ENCODE data around the gene ABCC2. TPM values are rescaled to one million over a fixed set of nuclear protein-coding genes. Genes with fewer than 3 reads are reported as not detected.
A peak's percentile ranks its signal among the peaks of the same experiment; 100 is the strongest.

The ABCC2 gene
- total and polyA plus RNA-seq, 2 donors from 2014 or later = 2.3 to 15.4 TPM

DNA sequence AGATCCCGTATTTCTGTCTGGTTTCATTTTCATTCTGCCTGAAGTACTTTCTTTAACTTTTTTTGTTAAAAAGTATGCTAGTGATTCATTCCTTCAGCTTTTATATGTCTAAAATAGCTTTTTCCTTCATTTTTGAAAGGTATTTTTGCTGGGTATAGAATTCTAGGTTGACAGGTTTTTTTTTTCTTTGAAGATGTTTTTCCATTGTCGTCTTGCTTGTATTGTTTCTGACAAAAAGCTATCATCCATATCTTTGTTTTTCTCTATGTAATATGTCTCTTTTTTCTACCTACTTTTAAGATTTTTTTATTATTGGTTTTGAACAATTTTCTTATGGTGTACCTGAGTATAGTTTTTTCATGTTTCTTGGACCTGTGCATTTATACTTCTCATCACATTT is 42.2 kb upstream of the ABCC2 start:
- H3K27me3 ChIP-seq (ENCODE audit: control insufficient read depth, insufficient read depth, low read length) = no peaks in the 10 kb centered on the region
- no peak overlapping the region for H3K4me3 ChIP-seq (ENCODE audit: low read length in 3 of 3)
- DNase-seq (no peak), FAIRE-seq (peak; percentile 25)
- peaks cover 0 to 6% (median 3%) of the 10 kb centered on the region in 3 donors for H3K9me3 ChIP-seq (ENCODE audit: control insufficient read depth in 2 of 3, insufficient read depth in 1 of 3, low read length in 3 of 3)
- peaks cover 13 to 39% (median 18%) of the 10 kb centered on the region in 3 donors for H3K36me3 ChIP-seq (ENCODE audit: control insufficient read depth in 2 of 3, insufficient read depth in 3 of 3, low read length in 3 of 3)
- TF ChIP-seq, protein P1, sequence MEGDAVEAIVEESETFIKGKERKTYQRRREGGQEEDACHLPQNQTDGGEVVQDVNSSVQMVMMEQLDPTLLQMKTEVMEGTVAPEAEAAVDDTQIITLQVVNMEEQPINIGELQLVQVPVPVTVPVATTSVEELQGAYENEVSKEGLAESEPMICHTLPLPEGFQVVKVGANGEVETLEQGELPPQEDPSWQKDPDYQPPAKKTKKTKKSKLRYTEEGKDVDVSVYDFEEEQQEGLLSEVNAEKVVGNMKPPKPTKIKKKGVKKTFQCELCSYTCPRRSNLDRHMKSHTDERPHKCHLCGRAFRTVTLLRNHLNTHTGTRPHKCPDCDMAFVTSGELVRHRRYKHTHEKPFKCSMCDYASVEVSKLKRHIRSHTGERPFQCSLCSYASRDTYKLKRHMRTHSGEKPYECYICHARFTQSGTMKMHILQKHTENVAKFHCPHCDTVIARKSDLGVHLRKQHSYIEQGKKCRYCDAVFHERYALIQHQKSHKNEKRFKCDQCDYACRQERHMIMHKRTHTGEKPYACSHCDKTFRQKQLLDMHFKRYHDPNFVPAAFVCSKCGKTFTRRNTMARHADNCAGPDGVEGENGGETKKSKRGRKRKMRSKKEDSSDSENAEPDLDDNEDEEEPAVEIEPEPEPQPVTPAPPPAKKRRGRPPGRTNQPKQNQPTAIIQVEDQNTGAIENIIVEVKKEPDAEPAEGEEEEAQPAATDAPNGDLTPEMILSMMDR (IDR thresholded peaks at IDR 0.05; ENCODE audit: borderline replicate concordance, extremely low read depth, insufficient read depth) = no peak
- no peak overlapping the region for H3K27ac ChIP-seq (ENCODE audit: low read depth in 2 of 2, low read length in 2 of 2)
- no peaks in the 10 kb centered on the region for H3K4me1 ChIP-seq (ENCODE audit: control insufficient read depth in 2 of 3, insufficient read depth in 2 of 3, low read depth in 1 of 3, low read length in 3 of 3)
- intact Hi-C loops (cut with DNase I) = no loop called here
- no peak overlapping the region for H3K9ac ChIP-seq (ENCODE audit: low read length in 3 of 3)

DNA sequence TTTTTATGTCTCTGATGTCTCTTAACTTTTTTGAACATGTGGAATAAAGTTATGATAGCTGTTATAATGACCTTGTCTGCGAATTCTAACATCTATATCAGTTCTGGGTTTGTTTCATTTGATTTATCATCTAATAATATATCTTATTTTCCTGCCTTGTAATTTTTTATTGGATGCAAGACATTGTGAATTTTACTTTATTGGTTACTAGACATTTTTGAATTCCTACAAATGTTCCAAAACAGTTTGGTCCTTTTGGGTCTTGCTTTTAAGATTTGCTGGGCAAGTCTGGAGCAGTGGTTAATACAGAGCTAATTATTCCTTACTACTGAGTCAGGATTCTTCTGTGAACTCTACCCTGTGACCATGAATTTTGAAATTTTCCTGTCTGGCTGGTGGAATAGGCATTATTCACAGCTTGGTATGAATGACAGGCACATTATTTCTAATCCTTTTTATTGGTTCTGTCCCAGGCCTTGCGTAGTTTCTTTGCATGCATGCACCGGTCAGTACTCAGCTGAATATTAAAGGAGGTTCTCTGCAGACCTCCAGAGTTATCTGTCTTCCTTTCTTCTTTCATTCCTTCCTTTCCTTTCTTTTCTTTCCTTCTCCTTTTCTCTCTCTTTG is 41.4 kb upstream of the ABCC2 start:
- intact Hi-C loops (cut with DNase I) = no loop called here
- no peak overlapping the region for H3K27ac ChIP-seq (ENCODE audit: low read depth in 2 of 2, low read length in 2 of 2)
- TF ChIP-seq, protein P1 (IDR thresholded peaks at IDR 0.05; ENCODE audit: borderline replicate concordance, extremely low read depth, insufficient read depth) = no peak
- no peak overlapping the region for H3K4me3 ChIP-seq (ENCODE audit: low read length in 3 of 3)
- no peak overlapping the region for H3K9ac ChIP-seq (ENCODE audit: low read length in 3 of 3)
- H3K36me3 ChIP-seq (ENCODE audit: control insufficient read depth in 2 of 3, insufficient read depth in 3 of 3, low read length in 3 of 3) = peaks cover 13 to 45% (median 18%) of the 10 kb centered on the region in 3 donors
- H3K27me3 ChIP-seq (ENCODE audit: control insufficient read depth, insufficient read depth, low read length) = no peaks in the 10 kb centered on the region
- H3K4me1 ChIP-seq (ENCODE audit: control insufficient read depth in 2 of 3, insufficient read depth in 2 of 3, low read depth in 1 of 3, low read length in 3 of 3) = no peaks in the 10 kb centered on the region
- peaks cover 0 to 6% (median 3%) of the 10 kb centered on the region in 3 donors for H3K9me3 ChIP-seq (ENCODE audit: control insufficient read depth in 2 of 3, insufficient read depth in 1 of 3, low read length in 3 of 3)
- DNase-seq (no peak), FAIRE-seq (no peak)

DNA sequence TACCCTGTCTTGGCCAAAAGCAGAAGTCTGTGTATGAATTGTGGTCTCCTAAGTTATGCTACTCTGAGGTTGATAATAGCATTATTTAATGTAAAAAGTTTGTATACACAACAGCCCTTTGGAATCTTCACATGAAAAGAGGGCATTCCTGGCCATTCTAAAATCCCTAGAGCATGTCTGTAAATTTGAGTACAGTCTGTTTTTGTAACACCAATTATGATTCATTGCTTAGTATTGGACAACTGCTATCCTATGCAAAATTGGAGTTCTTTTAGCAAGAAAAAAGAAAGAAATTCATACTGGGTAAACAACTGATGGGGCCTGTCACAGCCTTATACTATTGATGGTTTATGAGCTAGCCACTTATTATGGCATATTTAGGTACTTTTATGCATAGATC is 40.2 kb upstream of the ABCC2 start:
- Histone ChIP-seq H3K27ac (ENCODE audit: low read depth in 2 of 2, low read length in 2 of 2) (no peak overlapping the region), H3K4me3 (ENCODE audit: low read length in 3 of 3) (no peak overlapping the region), H3K27me3 (ENCODE audit: control insufficient read depth, insufficient read depth, low read length) (no peaks in the 10 kb centered on the region), H3K4me1 (ENCODE audit: control insufficient read depth in 2 of 3, insufficient read depth in 2 of 3, low read depth in 1 of 3, low read length in 3 of 3) (no peaks in the 10 kb centered on the region), H3K9me3 (ENCODE audit: control insufficient read depth in 2 of 3, insufficient read depth in 1 of 3, low read length in 3 of 3) (peaks cover 0 to 6% (median 3%) of the 10 kb centered on the region in 3 donors), H3K9ac (ENCODE audit: low read length in 3 of 3) (no peak overlapping the region), H3K36me3 (ENCODE audit: control insufficient read depth in 2 of 3, insufficient read depth in 3 of 3, low read length in 3 of 3) (peaks cover 16 to 50% (median 23%) of the 10 kb centered on the region in 3 donors)
- DNase-seq (no peak), FAIRE-seq (no peak)
- intact Hi-C loops (cut with DNase I) = no loop called here
- TF ChIP-seq, protein P1 (IDR thresholded peaks at IDR 0.05; ENCODE audit: borderline replicate concordance, extremely low read depth, insufficient read depth) = no peak

Data from kidney (tissue), 14 donors.